Measurements from ENCODE around the gene ABAT.
"Not testable (repeated sequence)": the region's sequence is repeated elsewhere in the genome, so short reads cannot be mapped to it uniquely, and the experiment has no call there.

Gene ABAT

DNA sequence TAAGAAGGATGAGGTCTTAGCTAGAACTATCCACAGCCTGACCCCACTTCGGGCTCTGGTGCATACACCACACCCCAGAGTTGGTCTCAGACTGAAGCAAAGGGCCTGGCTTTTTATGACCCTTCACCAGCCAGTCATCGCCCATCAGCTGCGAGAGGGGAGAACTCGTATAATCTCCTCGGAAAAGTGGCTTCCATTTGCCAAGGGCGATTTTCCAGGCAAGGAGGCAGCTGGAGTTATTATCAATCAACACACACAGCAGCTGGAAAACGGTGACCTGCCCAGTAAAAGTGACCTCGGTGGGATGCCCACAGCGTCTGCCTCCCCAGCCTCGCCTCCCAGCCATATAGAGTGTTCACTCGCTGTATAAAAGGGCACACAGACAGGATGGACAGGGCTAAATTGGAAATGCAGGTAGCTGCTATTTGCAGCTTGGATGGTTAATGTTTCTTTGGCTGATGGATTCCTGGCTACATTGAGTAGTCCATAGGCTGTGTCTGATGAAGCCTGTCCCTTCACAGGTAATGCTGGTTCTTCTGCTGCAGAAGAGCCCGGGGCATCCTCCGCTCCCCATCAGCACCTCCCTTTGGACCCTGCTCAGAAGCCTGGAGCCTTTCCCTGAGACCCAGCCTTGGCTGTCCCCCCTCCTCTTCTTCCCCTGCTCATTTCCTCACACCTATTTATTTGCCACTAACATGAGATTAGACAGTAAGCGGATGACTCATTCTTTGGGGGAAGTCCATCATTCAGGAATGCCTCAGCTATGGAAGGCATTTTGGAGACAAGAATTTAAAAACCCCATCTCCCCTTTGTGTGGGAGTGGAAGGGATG lies 77.3 kb downstream of the ABAT start:
- DNase-seq: no peak

DNA sequence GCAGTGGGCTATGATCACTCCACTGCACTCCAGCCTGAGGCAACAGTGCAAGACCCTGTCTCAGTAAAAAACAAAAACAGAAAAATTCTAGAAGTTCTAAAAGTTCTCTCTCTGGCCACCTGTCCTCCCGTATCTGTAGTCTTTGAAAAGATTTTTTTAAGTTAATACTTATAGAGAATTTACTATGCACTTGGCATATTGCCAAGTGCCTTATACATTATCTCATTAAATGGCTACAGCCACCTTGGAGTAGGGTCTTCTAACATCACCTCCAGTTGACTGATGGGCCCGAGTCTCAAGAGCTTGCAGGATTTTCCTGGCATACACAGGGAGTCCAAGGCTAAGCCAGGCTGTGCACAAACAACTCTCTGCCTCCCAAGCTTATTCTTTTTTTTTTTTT lies 78.3 kb downstream of the ABAT start:
- no peak for DNase-seq

DNA sequence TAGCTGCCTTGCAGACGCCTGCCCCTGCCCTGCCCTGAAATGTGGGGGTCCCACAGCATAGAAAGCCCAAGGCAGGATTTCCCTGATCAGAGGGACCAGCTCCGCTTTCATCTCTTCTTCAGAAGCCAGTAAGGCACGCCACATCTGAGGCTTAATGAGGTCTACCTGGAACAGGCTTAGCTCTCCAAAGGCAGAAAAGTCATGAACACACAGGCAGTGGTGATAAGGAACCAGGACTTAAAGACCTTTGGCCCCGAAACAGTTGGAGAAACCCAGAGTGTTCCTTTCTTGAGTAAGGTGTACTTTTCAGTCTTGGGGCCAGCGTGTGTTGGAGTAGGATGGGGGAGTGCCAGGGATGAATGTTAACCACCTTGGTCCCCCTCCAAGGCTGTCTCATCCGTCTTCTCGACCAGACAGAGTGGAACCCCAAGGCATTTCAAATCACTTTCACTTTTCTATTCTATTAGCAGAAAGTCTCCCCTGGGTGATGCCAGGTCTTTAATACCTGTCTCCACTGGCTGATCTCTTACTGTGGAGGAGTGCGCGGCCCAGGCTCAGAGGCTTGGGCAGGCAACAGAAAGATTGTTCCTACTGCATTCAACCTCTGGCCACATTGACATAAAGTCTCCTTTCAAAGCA lies 79.1 kb downstream of the ABAT start:
- no peak for DNase-seq

DNA sequence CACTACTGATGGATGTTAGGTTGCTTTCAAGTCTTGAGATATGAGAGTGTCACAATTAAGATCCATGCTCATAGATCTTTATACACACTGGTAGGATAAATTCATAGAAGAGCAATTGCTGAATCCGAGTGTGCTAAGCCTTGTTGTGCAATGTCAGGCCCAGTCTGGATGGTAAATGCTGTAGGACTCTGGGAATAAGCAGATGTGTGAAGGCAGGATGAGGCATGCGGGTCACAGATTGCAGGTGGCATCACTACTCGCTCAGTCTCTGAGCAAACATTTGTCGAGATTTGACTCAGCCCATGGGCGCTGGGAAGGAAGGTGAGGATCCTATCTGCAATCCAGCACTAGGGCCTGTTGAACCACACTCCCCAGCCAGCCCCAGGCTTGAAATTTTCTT lies 82.3 kb downstream of the ABAT start:
- DNase-seq: no peak

DNA sequence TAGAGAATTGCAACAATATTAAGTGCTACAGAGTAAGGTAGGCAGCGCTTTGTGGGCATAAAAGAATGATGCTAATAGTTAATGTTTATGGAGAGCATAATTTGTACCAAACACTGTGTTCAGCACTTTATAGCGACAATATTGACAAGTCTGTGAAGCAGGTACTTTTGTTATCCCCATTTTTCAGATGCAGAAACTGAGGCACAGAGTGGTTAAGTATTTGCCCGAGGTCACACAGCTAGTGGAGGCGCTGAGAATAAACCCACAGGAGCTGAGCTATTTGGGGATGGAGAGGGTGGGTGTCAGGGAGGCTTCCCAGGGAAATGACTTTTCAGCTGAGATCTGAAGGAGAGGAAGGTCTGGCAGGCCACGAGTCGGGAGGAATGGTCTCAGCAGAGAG lies 83.6 kb downstream of the ABAT start:
- no peak for DNase-seq

DNA sequence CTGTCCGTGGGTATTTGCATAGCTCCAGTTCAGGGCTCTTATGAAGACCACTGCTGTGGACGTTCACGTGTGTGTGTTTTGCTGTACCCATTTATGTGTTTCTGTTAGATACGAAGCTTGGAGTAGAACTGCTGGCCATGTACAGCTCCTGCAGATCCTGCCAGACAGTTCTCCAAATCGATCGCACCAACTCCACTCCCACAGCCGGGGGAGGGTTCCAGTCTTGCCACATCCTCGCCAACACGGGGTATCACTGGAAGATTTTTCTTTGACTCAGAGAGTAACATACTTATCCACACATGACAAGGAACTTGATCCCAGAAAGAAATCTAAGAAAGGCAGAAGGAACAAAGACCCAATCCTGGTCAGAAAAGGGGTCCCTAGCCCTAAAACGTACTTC lies 85.6 kb downstream of the ABAT start:
- no peak for DNase-seq

DNA sequence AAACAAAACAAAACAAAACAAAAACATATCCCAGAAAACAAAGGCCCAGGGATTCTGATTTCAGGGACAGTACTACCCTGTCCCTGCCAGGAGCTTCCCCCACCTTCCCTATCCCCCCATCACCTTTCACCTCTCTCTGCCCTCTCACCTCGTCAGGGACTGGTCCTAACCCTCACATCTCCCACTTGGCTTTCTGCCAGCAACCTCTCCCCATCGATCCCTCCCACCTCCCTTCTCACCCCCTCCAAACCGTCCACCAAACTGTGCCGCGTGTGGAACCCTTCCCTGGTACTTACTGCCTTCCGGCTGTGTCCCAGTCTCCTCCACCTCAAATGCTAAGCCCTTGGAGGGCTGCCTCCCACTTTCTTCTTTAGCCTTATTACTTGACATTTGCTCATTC lies 86.7 kb downstream of the ABAT start:
- no peak for DNase-seq

DNA sequence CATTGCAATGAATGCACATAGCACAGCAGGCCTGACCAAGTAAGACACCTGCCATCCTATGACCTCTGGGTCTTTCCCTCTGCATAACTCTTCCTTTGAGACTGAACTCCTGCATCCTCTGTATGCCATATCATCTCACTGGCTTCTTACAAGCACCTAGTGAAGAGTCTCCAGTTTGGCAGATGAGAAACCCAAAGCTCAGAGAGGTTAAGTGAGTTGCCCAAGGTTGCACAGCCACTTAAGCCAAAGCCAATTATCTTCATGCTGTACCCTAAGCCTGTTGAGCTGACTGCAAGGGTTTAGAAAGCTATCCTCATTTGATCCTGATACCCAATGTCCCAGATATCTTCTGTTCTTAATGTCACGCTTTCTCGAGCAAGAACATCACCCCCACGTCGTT lies 87.8 kb downstream of the ABAT start:
- DNase-seq: no peak

DNA sequence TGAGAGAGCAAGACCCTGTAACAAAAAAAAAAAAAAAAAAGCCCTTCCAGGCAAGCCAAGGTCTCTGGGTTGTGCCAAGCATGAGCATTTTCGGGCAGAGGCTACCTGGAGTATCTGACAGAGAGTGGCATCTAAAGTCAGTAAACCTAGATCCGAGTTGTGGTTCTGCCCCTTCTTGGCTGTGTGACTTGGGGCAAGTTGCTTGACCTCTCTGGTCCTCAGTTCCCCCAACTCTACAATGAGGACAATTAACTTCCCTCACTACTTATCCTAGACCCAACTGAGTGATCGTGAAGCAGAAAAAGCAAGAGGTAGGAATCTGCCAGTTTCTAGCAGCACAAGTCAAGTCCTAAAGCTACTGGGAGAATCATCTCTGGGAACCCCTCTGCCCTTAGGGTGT lies 88.7 kb downstream of the ABAT start:
- DNase-seq: no peak

DNA sequence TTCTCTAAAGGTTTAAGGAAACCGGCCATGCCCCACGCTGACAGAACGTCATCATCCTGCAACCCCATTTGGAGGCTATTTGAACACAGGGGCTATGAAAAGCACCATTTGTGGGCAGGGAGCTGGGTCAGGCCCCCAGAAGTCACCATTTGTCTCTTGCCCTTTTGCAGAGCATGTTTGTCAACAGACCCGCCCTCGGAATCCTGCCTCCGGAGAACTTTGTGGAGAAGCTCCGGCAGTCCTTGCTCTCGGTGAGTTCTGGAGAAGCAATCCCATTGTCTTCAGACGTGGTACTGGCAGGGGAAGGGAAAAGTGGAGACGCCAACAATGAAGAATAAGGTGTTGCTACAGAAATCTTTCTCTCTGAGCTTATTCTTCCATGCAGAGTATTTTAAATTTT lies 89.5 kb downstream of the ABAT start:
- no peak for DNase-seq

DNA sequence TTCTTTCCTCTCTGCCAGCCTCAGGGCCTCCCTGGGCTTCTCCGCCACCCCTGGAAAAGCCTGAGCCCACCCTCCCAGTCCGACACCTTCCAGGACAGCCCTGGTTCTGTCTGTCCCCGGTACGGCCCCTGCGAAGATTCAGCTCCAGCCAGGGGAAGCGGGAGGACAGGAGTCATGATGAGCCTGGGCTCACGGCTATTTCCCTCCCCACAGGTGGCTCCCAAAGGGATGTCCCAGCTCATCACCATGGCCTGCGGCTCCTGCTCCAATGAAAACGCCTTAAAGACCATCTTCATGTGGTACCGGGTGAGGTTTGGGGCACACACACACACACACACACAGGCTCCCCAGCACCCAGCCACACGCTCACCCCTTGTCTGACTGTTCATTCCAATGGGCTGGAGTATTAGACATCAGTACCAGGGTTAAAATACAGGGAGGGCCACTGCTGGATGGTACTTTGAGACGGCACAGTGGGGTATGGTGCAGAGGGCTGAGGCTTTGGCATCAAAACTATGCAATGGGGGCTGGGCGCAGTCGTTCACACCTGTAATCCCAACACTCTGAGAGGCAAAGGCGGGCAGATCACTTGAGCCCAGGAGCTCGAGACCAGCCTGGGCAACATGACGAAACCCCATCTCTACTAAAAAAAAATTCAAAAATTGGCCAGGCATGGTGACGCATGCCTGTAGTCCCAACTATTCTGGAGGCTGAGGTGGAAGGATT lies 90.3 kb downstream of the ABAT start:
- DNase-seq: no peak

DNA sequence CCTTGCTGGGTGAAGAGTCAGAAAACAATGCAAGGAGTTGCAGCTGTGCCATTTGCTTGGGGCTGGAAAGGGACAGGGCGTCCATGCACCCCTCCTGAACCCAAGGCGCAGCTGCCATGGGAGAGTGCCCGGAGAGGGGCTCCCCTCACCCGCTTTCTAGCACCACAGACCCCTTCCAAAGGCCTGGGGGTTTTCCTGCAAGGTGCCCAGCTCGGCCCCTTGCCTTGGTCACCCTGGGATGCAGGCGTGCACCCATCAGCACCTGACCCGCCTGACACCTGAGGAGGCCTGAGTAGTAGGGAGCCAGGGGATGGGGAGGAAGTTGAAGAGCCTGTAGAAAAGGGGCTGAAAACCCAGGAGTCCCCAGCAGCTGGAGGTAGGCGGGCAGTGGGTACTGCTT lies 92.8 kb downstream of the ABAT start:
- no peak for DNase-seq

DNA sequence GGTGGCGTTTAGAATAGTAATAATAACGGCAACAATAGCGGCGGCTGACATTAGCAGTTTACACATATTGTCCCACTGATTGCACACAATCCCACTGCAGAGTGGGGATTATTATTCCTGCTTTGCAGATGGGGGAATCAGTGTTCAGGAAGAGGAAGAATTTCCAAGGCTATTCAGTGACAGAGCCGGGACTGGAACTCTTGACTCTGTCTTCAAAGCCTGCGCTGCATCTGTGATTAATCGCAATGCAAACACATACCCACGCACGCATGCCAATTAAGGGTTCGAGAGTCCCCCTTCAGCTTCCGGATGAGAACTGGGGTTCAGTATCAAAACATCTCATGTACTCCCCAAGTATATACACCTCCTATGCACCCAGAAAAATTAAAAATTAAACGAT lies 93.9 kb downstream of the ABAT start:
- no peak for DNase-seq

DNA sequence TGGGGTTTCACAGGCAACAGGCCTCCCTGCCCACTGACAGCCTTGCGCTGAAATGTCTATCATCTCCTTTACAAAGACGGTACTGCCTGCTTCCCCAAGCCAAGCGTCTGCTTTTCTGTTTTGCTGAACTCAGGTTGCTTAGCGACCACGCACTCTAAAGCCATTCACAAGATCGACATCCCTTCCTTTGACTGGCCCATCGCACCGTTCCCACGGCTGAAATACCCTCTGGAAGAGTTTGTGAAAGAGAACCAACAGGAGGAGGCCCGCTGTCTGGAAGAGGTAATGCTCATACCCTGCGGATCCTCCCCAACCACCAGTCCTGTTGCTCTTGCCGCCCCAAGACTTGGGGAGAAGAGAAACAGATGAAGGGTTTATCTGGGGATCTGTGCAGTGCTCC lies 94.3 kb downstream of the ABAT start:
- DNase-seq: no peak

DNA sequence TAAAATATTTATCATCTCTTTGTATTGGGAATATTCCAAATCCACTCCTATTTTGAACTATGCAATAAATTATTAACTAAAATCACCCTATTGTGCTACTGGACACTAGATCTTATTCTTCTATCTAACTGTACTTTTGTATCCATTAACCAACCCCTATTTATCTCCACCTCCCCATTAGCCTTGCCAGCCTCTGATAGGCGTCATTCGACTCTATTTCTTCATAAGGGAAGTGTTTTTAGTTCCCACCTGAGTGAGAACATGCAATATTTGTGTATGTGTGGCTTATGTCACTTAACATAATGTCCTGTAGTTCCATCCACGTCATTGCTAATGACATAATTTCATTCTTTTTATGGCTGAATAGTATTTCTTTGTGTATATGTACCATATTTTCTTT lies 99.1 kb downstream of the ABAT start:
- no peak for DNase-seq

DNA sequence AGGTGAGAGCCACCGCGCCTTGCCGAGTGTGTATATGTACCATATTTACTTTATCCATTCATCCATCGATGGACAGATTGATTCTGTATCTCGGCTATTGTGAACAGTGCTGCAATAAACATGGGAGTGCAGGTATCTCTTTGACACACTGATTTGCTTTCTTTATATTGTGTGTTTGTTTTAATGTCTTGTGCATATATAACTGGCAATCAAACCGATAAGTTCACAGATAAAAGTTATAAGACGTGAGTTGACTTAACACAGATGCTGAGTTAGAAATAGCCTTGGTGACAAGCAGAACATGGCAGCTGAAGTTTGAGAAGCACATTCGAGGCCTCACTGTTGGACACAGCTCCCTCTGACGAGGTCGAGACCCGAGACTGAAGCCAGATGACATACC lies 99.8 kb downstream of the ABAT start:
- no peak for DNase-seq

DNA sequence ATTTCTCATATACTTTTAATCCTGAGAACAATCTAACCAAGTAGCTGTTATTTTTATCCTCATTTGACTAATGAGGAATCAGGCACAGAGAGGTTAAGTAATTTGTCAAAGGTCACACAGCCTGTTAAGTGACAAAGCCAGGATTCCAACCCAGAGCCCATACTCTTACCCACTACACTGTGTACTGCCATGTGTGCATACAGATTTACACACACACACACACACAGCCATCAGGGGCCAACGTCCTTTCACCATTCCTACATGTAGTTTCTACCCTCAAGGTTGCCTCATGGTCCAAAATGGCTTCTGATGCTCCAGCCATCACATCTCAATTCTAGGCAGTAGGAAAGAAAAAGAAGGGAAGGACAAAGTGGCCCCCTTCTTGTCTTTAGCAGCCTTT lies 100.9 kb downstream of the ABAT start:
- DNase-seq: no peak

DNA sequence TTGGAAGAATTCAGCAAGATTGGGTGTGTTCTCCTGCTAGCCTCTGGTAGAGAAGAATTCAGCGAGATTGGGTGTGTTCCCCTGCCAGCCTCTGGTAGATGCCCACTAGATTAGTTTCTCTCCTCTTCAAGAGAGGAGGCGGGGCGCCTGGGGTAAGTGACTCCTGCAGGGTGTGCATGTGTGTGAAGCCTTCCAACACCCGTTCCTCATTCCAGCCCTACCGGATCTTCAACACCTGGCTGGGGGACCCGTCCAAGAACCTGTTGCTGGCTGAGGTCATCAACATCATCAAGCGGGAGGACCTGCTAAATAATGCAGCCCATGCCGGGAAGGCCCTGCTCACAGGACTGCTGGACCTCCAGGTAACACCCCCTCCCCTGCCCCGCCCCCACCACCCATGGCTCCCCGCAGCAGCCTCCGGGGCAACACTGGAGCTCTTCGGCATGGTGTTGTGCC lies 101.7 kb downstream of the ABAT start:
- DNase-seq: no peak

DNA sequence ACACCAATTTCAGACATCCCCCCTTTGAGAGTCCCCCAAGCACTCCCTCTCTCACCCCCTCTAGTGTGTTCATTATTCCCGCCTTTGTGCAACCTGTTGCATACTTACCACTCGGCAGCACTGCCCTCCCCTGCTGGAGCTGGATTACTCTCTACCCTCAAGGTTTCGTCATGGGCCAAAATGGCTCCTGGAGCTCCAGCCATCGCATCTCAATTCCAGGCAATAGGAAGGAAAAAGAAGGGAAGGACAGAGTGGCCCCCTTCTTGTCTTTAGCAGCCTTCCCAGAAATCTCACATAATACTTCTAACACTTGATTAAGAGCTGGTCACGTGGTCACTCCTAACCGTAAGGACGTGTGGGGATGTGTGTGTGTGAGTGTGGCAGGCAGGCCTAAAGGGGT lies 102.8 kb downstream of the ABAT start:
- DNase-seq: no peak

DNA sequence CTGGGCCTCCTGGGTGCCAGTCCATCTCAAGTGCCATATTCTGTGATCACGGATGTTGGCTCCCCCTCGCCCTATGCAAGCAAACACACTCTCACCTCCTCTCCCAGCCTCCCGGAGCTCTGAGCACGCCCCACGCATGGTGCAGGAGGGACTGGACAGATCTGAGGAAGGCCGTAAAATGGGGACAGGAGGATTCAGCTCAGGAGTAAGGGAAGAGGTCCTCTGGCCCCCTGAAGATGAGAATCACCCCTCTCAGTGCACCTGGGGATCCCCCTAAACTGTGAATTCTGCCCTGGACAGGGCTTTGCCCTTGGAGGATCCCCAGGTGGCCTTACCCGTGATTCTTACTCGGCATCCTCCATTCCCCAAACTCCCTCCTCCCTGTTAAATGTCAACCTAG lies 107.4 kb downstream of the ABAT start:
- DNase-seq: no peak

DNA sequence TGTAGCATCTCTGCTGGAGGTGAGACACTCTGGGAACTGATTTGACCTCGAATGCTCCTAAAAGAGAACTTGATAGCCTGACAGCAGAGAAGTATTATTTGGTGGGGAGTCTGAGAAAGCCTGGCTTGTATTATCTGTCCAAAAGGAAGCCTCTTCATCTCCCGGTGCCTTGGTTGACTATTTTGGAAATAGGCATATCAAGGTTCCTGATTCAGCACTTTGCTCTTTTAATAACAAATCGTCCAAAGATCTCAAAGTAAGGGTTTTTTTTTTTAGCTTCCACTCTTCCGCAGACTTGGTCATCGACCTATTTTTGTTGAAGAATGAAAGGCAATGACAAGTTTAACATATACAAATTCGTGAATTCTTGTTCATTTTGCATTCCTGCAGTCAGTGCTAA lies 108.3 kb downstream of the ABAT start:
- no peak for DNase-seq

DNA sequence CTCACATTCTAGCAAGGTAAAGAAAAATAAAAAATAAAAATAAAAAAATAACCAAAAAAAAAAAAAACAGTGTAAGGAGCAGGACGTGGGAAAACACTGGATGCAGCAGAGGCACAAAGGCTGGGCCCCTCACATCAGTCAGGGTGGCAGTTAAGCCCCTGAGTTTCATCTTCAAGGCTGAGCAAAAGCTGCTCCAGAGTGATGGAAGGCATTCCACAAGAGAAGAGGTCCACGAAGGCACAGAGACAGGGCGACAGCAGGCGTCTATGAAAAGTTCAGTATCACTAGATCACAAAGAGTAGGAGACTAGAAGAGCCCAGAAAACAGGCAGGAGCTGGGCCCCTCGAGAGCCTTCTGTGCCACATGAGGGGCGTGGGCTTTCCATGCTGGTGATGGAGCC lies 111.0 kb downstream of the ABAT start:
- no peak for DNase-seq

DNA sequence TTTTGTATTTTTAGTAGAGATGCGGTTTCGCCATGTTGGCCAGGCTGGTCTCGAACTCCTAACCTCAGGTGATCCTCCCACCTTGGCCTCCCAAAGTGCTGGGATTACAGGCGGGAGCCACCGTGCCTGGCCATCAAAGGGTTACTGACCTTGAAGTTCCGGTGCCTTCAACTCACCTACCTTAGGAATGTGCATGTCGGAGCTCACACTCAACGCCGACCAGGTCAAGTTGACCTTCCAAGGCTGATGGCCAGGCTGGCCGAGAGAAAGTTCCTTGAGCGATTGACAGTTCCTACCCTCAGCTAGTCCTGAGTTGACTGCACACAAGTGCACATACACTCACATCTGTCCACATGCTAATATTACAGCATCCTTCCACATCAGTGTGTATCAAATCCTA lies 111.9 kb downstream of the ABAT start:
- DNase-seq: not testable (repeated sequence)

DNA sequence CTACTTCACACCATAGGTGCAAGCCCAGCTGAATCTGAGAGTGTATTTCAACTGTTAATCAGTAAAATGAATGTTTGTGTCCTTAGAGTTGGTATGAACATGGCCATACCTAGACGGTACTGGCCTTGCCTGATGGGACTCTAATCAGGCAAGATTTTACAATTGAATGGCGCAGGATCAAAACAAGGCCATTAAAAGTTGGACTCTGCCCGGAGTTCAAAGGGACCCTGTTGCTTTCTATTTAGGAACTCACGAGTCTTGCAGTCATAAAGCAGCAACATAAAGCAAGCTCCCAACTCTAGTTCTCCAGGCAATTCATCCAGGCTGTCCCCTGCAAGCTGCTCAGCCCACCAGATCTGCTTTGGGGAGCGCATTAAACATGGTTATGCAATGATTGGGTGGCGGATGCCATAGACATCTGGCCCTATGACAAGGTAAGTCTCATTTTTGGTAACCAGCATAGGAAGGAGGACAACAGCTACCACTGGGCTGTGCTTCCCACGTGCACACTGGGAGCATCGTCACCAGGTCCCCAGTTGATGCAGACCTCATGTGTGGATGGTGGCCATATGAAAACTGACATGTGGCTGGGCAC lies 114.3 kb downstream of the ABAT start:
- no peak for DNase-seq
